ENCODE measurements around the gene ZNF81. TPM values are rescaled to one million over a fixed set of nuclear protein-coding genes. Genes with fewer than 3 reads are reported as not detected.
"Not testable (repeated sequence)": the region's sequence is repeated elsewhere in the genome, so short reads cannot be mapped to it uniquely, and the experiment has no call there.

The ZNF81 gene
- total RNA-seq: 7.2 and 7.8 TPM in 2 replicates

- intact Hi-C loops (cut with micrococcal nuclease): loop anchor here (1.0 to 2.0 kb wide), 4 partner anchors 178 to 354 kb away; partner anchors contain the start of genes ARAF, UXT and ZNF41
These were observed at the start of gene ZNF81 for GRCh38 chrX:47836164-47837072. Gene ZNF81 (plus strand): TSS chrX:47836902. CDS start chrX:47846268, 9,366 bp downstream.

DNA sequence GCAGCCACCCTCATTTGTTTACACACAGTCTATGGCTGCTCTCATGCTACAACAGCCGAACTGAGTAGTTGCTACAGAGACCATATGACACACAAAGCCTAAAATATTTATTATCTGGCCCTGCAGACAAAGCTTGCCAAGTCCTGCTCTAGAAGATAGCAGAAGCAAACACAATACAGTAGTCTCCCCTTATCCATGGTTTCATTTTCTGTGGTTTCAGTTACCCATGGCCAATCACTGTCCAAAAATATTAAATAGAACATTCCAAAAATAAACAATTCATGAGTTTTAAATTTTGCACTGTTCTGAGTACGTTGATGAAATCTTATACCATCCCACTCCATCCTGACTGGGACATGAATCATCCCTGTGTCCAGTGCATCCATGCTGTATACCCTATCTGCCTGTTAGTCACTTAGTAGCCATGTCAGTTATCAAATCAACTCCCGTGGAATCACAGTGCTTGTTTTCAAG, 40.2 kb upstream of the ZNF81 start:
- intact Hi-C loops (cut with micrococcal nuclease): no loop called here

DNA sequence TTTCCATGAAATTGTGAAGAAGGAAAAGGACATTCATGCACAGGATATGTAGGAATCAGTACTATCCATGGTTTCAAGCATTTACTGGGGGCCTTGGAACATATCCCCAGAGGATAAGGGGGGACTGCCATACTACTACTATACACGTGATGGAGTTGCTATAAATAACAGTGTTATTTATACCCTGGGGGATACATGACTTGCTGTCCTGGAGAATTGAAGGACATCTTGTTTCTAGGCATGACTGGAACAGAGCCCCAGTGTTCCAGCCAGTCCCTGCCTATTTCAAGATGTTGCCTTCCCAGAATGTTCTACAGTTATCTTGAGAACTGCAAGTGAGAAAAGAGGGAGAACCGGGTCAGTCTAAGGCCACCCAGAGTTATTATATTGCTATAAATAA, 39.6 kb upstream of the ZNF81 start:
- intact Hi-C loops (cut with micrococcal nuclease): no loop called here

- intact Hi-C loops (cut with micrococcal nuclease): no loop called here
These were observed 37.8 kb upstream of the ZNF81 start for GRCh38 chrX:47798861-47799260.

DNA sequence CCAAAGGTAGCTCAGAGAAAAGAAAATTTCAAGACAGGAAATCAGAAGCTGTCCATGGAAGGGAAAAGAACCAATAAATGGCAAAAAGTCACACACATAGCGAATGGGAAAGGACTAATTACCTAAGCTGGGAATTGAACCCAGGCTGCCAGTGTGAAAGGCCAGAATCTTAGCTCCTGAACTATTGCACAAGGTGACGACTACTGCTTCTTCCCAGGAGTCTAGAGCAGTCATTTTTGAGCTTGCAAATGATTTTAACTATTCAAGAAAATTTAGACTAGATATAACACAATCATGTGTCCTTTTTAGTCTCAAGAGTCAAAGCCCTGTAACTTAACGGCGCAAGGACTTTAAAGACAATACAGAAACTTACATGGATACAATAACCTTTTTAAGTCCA, 34.1 kb upstream of the ZNF81 start:
- intact Hi-C loops (cut with micrococcal nuclease): no loop called here

DNA sequence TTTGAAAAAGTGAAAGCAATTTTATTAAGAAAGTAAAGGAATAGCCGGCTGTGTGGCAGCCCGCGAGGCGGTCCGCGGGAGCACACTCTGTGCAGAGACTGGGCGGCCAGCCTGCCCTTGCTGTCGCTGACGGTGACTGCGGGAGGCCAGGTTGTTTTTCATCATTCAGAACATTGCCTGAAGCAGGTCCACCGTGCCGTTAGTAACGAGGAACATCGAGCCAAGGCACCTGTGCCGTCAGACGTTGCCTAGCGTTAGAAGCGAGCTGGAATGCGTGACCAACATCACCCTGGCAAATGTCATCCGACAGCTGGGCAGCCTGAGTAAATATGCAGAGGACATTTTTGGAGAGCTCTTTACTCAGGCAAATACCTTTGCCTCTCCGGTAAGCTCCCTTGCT, 33.6 kb upstream of the ZNF81 start:
- intact Hi-C loops (cut with micrococcal nuclease): not testable (repeated sequence)

- intact Hi-C loops (cut with micrococcal nuclease): no loop called here
These were observed 32.4 kb upstream of the ZNF81 start for GRCh38 chrX:47804315-47804714.

- intact Hi-C loops (cut with micrococcal nuclease): not testable (repeated sequence)
These were observed 30.9 kb upstream of the ZNF81 start for GRCh38 chrX:47805844-47806243.

DNA sequence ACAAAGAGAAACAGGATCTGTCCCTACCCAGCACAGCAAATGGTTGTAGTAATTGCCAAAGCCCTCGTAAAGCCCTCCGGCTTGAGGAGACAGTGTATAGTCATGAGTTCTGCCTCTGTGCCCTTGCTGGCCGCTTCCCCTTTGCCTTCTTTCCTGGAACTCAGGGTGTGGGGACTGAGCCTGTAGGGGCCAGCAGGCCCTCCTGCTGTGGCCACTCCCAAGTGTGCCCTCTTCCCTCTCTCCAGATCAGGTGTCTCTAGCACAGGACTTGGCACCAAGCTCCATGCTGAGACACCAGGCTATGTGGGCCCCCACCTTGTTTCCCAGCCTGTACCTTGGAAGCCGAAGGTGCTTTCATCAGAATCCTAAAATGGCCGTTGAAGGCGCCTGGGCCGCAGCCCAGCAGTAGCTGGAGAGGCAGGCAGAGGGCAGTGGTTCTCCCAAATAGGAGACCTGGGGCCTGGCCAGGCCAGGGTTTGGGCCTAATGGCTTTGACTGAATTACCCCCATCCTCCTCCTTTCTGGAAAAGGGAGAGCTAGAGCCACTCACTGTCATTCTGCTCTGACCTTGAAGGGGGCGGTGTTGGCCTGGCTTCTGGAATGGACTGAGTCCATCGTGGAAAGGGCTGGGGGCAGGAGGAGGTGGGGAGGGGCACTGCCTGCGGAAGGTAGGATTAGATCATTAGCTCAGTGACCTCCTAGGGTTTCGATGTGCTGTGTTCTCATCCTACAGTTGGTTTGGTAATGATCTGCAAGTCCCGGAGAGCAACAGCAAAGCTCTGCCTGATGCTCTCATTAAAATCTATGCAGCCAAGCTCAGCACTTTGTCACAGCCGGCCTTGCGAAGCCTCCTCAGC, 30.1 kb upstream of the ZNF81 start:
- intact Hi-C loops (cut with micrococcal nuclease): not testable (repeated sequence)

DNA sequence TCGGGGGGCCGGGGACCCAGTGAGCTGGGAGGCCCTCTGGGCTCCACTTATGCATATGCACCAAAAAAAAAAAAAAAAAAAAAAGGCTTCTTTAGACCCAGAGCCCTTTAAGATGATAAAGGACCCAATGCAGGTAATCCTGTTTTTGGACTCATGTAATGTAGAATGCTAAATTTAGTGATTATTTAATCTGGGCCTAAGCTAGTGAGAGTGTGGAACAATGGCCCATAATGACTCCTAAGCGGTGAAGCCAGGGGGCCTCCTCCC, 29.5 kb upstream of the ZNF81 start:
- intact Hi-C loops (cut with micrococcal nuclease): not testable (repeated sequence)

- intact Hi-C loops (cut with micrococcal nuclease): no loop called here
These were observed 29.2 kb upstream of the ZNF81 start for GRCh38 chrX:47807548-47807947.

DNA sequence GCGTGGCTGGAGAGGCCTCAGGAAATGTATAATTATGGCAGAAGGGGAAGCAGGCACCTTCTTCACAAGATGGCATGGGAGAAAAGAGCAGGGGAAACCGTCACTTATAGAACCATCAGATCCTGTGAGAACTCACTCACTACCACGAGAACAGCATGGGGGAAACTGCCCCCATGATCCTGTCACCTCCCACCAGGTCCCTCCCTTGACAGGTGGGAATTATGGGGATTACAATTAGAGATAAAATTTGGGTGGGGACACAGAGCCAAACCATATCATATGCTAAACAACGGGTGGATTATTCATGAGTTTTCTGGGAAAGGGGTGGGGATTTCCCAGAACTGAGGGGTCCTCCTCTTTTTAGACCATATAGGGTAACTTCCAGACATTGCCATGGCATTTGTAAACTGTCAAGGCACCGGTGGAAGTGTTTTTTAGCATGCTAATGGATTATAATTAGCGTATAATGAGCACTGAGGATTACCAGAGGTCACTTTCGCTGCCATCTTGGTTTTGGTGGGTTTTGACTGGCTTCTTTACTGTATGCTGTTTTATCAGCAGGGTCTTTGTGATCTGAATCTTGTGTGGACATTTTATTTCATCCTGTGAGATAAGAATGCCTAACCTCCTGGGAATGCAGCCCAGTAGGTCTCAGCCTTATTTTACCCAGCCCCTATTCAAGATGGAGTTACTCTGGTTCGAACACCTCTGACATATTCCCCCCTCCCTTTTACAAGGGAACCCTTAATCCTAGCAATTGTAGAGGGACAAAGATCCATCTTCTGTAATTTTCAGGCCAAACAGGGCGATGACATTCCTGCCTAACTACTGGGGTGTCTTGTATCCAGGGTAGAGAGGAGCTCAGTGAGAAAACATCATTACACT, 27.6 kb upstream of the ZNF81 start:
- intact Hi-C loops (cut with micrococcal nuclease): no loop called here

DNA sequence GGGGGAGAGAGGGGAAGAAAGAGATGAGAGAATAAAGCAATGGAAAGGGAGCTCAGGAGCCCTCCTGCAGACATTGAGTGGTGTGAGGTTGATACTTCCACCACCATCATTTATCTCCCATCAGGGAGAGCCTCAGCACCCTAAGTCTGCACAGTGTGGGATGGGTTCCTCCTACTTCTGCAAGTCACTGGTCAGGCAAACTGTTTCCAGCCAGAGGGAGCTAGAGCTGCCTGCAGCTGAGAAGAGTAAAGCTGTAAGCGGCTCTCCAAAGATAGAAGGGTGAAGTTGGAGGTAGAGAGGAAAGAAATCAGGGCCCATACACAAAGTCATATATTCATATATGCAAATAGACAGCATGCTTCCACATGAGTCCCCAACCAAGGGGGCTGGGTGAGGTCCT, 21.9 kb upstream of the ZNF81 start:
- intact Hi-C loops (cut with micrococcal nuclease): no loop called here

- intact Hi-C loops (cut with micrococcal nuclease): no loop called here
These were observed 20.5 kb upstream of the ZNF81 start for GRCh38 chrX:47815901-47816845.

DNA sequence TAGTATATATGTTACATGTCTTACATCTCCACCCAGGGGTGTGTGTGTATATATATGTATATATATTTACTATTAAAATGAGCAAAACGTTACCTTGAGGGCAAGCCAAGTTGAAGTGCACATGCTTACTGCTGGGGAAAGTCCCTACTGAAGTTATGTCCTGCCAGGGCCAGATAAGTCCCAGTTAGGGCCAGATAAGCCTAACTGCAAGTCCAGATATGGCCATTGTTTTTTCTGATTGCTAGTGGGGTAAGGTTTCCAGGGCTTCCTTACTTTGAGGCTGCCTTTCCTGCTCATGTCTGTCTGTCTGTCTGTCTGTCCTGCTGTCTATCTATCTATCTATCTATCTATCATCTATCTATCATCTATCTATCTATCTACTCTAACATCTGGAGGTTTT, 19.3 kb upstream of the ZNF81 start:
- intact Hi-C loops (cut with micrococcal nuclease): no loop called here

DNA sequence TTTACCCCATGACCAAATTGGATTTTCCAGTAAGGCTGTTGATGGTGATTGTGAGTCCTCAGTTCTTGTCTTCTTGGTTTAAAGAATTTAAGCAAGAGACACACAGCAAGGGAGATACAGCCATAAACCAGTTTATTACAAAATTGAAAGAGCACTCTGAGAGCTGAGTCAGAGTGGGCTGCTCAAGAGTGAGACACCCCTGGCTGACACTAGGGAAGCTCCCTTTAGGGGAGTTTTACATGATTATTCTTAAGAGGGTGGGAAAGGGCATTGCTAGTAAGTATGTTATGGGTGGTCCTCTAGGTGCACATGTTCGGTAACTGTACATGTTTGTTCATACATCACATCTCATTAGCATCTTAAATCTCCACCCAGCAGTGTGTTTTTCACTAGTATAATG, 18.8 kb upstream of the ZNF81 start:
- intact Hi-C loops (cut with micrococcal nuclease): no loop called here

GRCh38 chrX:47828984-47829383, 7.7 kb upstream of the ZNF81 start:
- intact Hi-C loops (cut with micrococcal nuclease): no loop called here

- intact Hi-C loops (cut with micrococcal nuclease): loop anchor here (1.0 kb wide), 1 partner anchor 195 kb away; no protein-coding TSS in a partner anchor
These were observed 4.9 kb upstream of the ZNF81 start for GRCh38 chrX:47831788-47832187.

DNA sequence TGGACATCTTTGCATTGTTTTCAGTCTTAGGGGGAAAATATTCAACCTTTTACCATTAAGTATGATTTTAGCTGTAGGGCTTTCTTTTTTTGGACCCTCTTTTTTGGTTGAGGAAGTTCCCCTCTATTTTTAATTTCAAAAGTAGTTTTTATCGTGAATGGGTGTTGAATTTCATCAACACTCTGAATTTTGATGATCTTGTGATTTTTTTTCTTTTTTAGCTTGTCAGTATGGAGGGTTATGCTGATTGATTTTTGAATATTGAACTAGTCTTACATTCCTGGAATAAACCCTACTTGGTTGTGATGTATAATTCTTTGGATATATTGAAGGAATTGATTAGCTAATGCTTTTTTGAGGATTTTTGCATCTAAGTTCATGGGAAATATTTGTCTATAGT, 1.7 kb downstream of the ZNF81 start:
- intact Hi-C loops (cut with micrococcal nuclease): no loop called here

DNA sequence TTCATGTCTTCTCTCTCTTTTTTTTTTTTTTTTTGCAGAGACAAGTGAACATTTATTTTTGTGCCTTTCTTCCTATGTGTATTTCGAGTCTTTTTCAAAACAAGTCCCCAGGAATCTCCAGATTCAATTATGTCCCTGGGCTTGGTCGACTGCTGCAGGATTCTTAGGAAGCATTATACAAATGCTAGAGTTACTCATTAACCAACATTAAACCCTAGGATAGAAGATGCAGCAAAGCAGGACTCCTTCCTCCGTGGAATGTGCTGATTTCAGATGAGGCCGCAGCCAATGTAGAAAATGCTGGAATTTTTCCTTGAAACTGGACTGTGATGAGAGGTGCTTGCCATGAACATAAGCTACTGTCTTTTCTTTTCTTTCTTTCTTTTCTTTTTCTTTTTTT, 3.4 kb downstream of the ZNF81 start:
- intact Hi-C loops (cut with micrococcal nuclease): no loop called here
